Measurements from ENCODE around the gene SNRPN.
"Not testable (repeated sequence)": the region's sequence is repeated elsewhere in the genome, so short reads cannot be mapped to it uniquely, and the experiment has no call there.

The SNRPN gene

DNA sequence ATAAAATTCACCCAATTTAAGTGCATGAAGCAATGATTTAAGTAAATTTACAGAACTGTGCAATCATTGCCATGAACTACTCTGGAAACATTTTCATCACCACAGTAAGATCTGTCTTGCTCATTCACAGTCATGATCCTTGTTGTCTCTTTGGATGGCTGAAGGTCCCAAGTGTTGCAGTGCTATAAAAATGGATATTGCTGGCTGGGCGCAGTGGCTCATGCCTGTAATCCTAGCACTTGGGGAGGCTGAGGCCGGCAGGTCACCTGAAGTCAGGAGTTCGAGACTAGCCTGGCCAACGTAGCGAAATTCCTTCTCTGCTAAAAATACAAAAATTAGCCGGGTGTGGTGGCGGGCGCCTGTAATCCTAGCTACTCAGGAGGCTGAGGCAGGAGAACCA is 17.0 kb downstream of the SNRPN start:
- no peak for DNase-seq

DNA sequence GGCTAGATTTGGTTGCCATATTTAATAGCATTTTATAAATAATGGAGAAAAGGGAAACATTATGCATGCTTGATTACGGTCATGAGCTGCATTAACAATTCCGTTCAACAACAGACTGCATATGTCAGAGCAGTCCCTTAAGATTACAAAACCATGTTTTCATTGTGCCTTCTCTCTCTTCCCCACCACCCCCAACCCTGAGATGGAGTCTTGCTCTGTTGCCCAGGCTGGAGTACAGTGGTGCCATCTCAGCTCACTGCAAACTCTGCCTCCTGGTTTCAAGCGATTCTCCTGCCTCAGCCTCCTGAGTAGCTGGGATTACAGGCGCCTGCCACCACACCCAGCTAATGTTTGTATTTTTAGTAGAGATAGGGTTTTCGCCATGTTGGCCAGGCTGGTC is 17.9 kb downstream of the SNRPN start:
- not testable (repeated sequence) for DNase-seq

DNA sequence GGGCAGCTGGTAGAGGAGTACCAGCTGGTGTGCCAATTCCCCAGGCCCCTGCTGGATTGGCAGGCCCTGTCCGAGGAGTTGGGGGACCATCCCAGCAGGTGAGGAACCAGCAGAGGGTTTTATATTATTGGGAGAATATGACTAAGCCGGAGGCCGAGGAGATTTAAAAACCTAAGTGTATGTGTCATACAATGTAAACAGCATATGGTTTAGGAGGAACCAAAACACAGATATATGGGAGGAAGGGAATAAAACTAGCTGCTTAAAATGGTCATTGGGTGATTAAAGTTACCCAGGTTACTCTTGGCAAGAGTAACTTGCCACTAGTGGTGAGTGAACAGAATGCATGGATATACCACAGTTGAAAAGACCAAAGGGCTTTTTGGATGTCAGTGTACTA is 22.1 kb downstream of the SNRPN start:
- no peak for DNase-seq

DNA sequence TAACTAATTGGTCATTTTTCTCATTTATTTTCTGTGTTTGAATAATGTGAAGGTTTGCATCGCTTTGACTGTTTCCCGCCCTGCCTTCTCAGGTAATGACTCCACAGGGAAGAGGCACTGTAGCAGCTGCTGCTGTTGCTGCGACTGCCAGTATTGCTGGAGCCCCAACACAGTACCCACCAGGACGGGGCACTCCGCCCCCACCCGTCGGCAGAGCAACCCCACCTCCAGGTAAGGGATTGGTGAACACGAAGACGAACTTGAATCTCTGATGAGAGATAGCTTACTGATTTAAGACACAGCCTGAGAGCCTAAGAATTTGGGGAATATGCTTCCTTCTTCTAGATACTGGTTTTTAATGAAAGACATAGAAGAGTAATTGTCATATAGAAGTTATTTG is 22.9 kb downstream of the SNRPN start:
- DNase-seq = no peak

DNA sequence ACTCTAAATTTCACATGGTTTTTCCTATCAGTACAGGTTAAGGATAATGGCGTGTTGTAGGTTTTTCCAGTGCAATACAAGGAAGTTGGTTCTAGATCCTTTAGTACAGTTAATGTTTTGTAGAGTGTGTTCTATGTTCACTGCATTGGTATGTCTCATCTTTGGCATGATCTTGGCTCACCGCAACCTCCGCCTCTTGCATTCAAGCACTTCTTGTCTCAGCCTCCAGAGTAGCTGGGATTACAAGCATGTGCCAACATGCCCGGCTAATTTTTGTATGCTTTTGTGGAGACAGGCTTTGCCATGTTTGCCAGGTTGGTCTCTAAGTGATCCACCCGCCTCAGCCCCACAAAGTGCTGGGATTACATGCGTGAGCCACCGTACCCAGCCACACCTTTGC is 30.4 kb downstream of the SNRPN start:
- no peak for DNase-seq

DNA sequence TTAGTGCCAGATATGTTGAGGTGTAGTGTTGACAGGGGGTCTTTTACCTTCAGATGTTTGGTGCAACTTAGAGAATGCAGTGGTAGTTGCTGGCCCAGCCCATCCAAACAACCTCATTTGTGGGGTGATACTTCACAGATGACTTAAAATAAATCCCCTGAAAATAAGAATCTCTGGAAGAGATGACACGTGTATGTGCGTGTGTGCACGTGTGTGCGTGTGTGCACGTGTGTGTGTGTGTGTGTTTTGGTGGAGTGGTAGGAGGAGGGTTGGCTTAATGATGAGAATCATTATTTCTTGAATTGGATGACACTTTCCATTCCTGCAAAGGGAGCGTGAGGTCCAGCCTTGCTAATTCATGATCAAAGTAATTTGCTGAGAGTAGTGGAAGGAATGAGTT is 31.9 kb downstream of the SNRPN start:
- DNase-seq = no peak

DNA sequence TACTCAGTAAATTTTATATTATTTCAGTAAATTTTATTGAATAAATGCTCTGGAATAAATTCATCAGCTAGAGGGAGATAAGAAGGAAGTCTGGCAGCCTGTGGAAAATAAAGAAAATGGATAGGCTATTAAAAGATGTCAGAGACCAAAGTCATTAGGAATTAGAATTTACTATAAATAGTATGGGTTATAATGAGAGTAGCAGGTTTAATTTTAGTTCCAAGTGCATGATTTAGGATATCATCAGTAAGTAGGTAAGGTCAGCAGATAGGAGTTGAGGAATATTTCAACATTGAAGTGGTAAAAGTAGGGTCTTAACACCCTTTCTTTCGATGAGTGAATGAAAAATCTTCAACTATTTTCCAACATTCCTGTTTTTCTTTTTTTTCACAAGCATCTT is 64.6 kb downstream of the SNRPN start:
- DNase-seq = no peak

DNA sequence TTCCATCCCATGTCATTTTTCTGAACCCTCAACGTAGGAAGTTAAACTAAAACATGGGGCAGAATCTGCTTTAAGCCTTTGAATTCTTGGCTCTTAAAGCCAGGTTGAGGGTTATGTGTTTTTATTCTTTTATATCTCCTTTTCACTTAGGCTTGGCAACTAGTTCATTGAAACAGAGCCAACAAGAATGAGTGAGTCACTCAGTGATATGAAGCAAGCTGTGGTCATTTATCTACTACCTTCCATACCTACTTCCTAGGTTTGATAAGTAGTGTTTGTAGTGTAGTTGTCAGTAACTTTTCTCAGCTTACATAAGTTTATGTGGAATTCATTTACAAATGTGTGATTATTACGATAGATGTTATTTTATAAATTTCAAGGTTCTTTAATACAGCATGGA is 67.4 kb downstream of the SNRPN start:
- DNase-seq = no peak
